ENCODE results near the gene TRIM44.

GRCh38 chr11:35622070-35622469 is 40.5 kb upstream of the TRIM44 start:
- TF ChIP-seq CTCF (IDR thresholded peaks at IDR 0.05) (no peak), POLR2AphosphoS5 (IDR thresholded peaks at IDR 0.05) (no peak)
